Sigmoid colon (tissue), 7 donors: ENCODE results near the gene DHFR. TPM values are rescaled to one million over a fixed set of nuclear protein-coding genes. Genes with fewer than 3 reads are reported as not detected.

Experiments used
- DNase-seq: peaks from one replicate; pipeline ENCODE4 v3.0.0-alpha.2; 2019
- H3K27ac ChIP-seq, 4 donors: fragments of 200-600 bp; sonication (generic); one replicate each; pipeline ENCODE4 v1.5.1; 2016 to 2019; ENCODE audit warnings: mild to moderate bottlenecking in 1 of 4
- H3K27me3 ChIP-seq, 3 donors: fragments of 200-600 bp; sonication (generic); one replicate each; pipeline ENCODE4 v1.5.1; 2019; ENCODE audit warnings: mild to moderate bottlenecking in 1 of 3
- H3K36me3 ChIP-seq, 4 donors: fragments of 200-600 bp; sonication (generic); one replicate each; pipeline ENCODE4 v1.5.1; 2016 to 2019
- H3K4me1 ChIP-seq, 4 donors: fragments of 200-600 bp; sonication (generic); one replicate each; pipeline ENCODE4 v1.5.1; 2017 to 2019
- H3K4me3 ChIP-seq, 4 donors: fragments of 200-600 bp; sonication (generic); one replicate each; pipeline ENCODE4 v1.5.1; 2017 to 2019; ENCODE audit warnings: mild to moderate bottlenecking in 2 of 4, moderate library complexity in 1 of 4
- H3K9me3 ChIP-seq, 4 donors: fragments of 200-600 bp in 3 of 4; sonication (generic) in 3 of 4; one replicate each; pipeline versions ENCODE4 v1.5.1 to v1.6.1; 2013 to 2019
- CTCF ChIP-seq, 4 experiments: fragments of 450-650 bp in 3 of 4; fragments of 200-600 bp in 1 of 4; IDR thresholded peaks; one replicate each; pipeline ENCODE4 v1.5.1; 2016 to 2019; ENCODE audit warnings: antibody characterized with exemption in 4 of 4, mild to moderate bottlenecking in 3 of 4, moderate library complexity in 2 of 4
- EP300 ChIP-seq, 4 donors: sonication (generic); formaldehyde crosslinking; IDR thresholded peaks; one replicate each; pipeline ENCODE4 v1.6.1; 2017; ENCODE audit warnings: antibody characterized with exemption in 4 of 4
- POLR2A ChIP-seq, 2 donors: fragments of 450-650 bp; IDR thresholded peaks; one replicate each; pipeline ENCODE4 v1.6.1; 2016; ENCODE audit warnings: antibody characterized with exemption in 2 of 2, mild to moderate bottlenecking in 2 of 2, moderate library complexity in 2 of 2
- POLR2AphosphoS5 ChIP-seq, 4 donors: sonication (generic); formaldehyde crosslinking; IDR thresholded peaks; one replicate each; pipeline ENCODE4 v1.6.1; 2017; ENCODE audit warnings: antibody characterized with exemption in 4 of 4
- WGBS, 2 donors: extraction: QIAGEN DNeasy Blood & Tissue Kit; methylation state at CpG; one replicate each; pipeline ENCODE4 v1.1.7; 2013; 5-methylcytosine and 5-hydroxymethylcytosine counted together
- intact Hi-C: fragments of 100-400 bp; cut with DNase I; formaldehyde crosslinking; loops from one replicate; pipeline ENCODE4 v1.15.1; 2023
- polyA plus RNA-seq, 3 donors: library from polyadenylated mRNA; stranded (reverse); fragments of 200-250 nt; gene quantifications; one replicate each; pipeline ENCODE4 v1.2.3, GENCODE V29; 2013
- total RNA-seq, 4 donors: library from RNA; depleted of rRNA; stranded (reverse); fragments of >200 nt; gene quantifications; one replicate each; pipeline ENCODE4 v1.1.0, GENCODE V29; 2016
- donor health status: healthy with polysubstance abuse.
- donor health status: Bipolar disorder and iron deficiency.
- donor health status: healthy.

DHFR gene
- total and polyA plus RNA-seq, 7 donors = 5.6 to 34.0 (median 9.0) TPM

GRCh38 chr5:80653502-80653901, 1.3 kb downstream of the DHFR start:
- WGBS, 2 donors = 22 to 44% methylated on average over 8 of the region's 8 CpGs
- TF ChIP-seq POLR2A (IDR thresholded peaks at IDR 0.05) (no peak), EP300 (IDR thresholded peaks at IDR 0.05) (no peak), CTCF (IDR thresholded peaks at IDR 0.05) (no peak), POLR2AphosphoS5 (IDR thresholded peaks at IDR 0.05) (no peak)
- Histone ChIP-seq H3K36me3 (peaks cover 0 to 23% (median 8%) of the 10 kb centered on the region in 4 donors), H3K9me3 (no peaks in the 10 kb centered on the region), H3K4me1 (peaks cover 0 to 18% (median 15%) of the 10 kb centered on the region in 4 donors), H3K27ac (no peak overlapping the region), H3K4me3 (peak overlapping the region in 2 of 4 donors; percentile 77 to 96), H3K27me3 (no peaks in the 10 kb centered on the region)
- intact Hi-C loops = loop anchor here (10.0 kb wide), 1 partner anchor 399 kb away; the partner anchor contains the start of gene SERINC5
- DNase-seq = no peak

- 67 to 75% methylated on average over 3 of the region's 3 CpGs for WGBS, 2 donors
- Histone ChIP-seq H3K27me3 (no peaks in the 10 kb centered on the region), H3K4me1 (no peaks in the 10 kb centered on the region), H3K9me3 (no peaks in the 10 kb centered on the region), H3K4me3 (no peak overlapping the region), H3K27ac (no peak overlapping the region), H3K36me3 (peaks cover 0 to 39% (median 3%) of the 10 kb centered on the region in 4 donors)
- intact Hi-C loops = no loop called here
- no peak for TF ChIP-seq POLR2A (IDR thresholded peaks at IDR 0.05)
- TF ChIP-seq POLR2AphosphoS5 (IDR thresholded peaks at IDR 0.05) = no peak
- no peak for TF ChIP-seq EP300 (IDR thresholded peaks at IDR 0.05)
- no peak for TF ChIP-seq CTCF (IDR thresholded peaks at IDR 0.05)
- DNase-seq = no peak
These were observed 7.9 kb downstream of the DHFR start for GRCh38 chr5:80646926-80647325.

- Histone ChIP-seq H3K27ac (no peak overlapping the region), H3K9me3 (no peaks in the 10 kb centered on the region), H3K4me3 (no peak overlapping the region), H3K36me3 (peaks cover 0 to 56% (median 4%) of the 10 kb centered on the region in 4 donors), H3K27me3 (no peaks in the 10 kb centered on the region), H3K4me1 (no peaks in the 10 kb centered on the region)
- intact Hi-C loops = no loop called here
- DNase-seq = no peak
- no peak for TF ChIP-seq POLR2AphosphoS5 (IDR thresholded peaks at IDR 0.05)
- TF ChIP-seq CTCF (IDR thresholded peaks at IDR 0.05) = no peak
- TF ChIP-seq EP300 (IDR thresholded peaks at IDR 0.05) = no peak
- no peak for TF ChIP-seq POLR2A (IDR thresholded peaks at IDR 0.05)
- WGBS, 2 donors = 94 to 98% methylated on average over 4 of the region's 4 CpGs
These were observed 9.9 kb downstream of the DHFR start for GRCh38 chr5:80644900-80645299.

- H3K4me1 ChIP-seq = no peaks in the 10 kb centered on the region
- no peaks in the 10 kb centered on the region for H3K27me3 ChIP-seq
- intact Hi-C loops = no loop called here
- no peaks in the 10 kb centered on the region for H3K9me3 ChIP-seq
- no peak overlapping the region for H3K27ac ChIP-seq
- 87 to 89% methylated on average over 4 of the region's 4 CpGs for WGBS, 2 donors
- no peak for DNase-seq
- no peak for TF ChIP-seq POLR2A (IDR thresholded peaks at IDR 0.05)
- peaks cover 0 to 59% (median 5%) of the 10 kb centered on the region in 4 donors for H3K36me3 ChIP-seq
- H3K4me3 ChIP-seq = no peak overlapping the region
These were observed 13.4 kb downstream of the DHFR start for GRCh38 chr5:80641353-80641752.

GRCh38 chr5:80634193-80634592, 20.6 kb downstream of the DHFR start:
- peaks cover 0 to 36% (median 0%) of the 10 kb centered on the region in 4 donors for H3K36me3 ChIP-seq

More at GRCh38 chr5:80634193-80634592, 20.6 kb downstream of the DHFR start:
- intact Hi-C loops = no loop called here
- Histone ChIP-seq H3K4me3 (no peak overlapping the region), H3K27me3 (no peaks in the 10 kb centered on the region), H3K9me3 (no peaks in the 10 kb centered on the region), H3K27ac (no peak overlapping the region), H3K4me1 (no peaks in the 10 kb centered on the region)
- TF ChIP-seq CTCF (IDR thresholded peaks at IDR 0.05) (no peak), POLR2AphosphoS5 (IDR thresholded peaks at IDR 0.05) (no peak), EP300 (IDR thresholded peaks at IDR 0.05) (no peak), POLR2A (IDR thresholded peaks at IDR 0.05) (no peak)
- DNase-seq = no peak
